A549 (cell line): ENCODE data around the gene PKNOX1. TPM values are rescaled to one million over a fixed set of nuclear protein-coding genes. Genes with fewer than 3 reads are reported as not detected.
A peak's percentile ranks its signal among the peaks of the same experiment; 100 is the strongest.
"Not testable (repeated sequence)": the region's sequence is repeated elsewhere in the genome, so short reads cannot be mapped to it uniquely, and the experiment has no call there.

Experiments used
- ATAC-seq, 2 experiments: fragments of 200-7000 bp in 1 of 2; fragments of >200 bp in 1 of 2; cut with Nextera tagmentation in 1 of 2; cut with Tn5 transposase in 1 of 2; 3 replicates each; pipeline versions ENCODE4 v1.8.0 to v1.9.1; 2018 to 2020; ENCODE audit warnings: mild to moderate bottlenecking in 1 of 2, moderate library complexity in 1 of 2
- CTCF ChIA-PET: fragments of 300-600 bp; sonication (Branson Sonifier 250); formaldehyde crosslinking; extraction: SDS; loops from one replicate; lab custom pipeline; 2021; ENCODE audit warnings: antibody characterized with exemption, inconsistent platforms; lab: Yijun Ruan, JAX
- POLR2A ChIA-PET: fragments of 350-600 bp; formaldehyde crosslinking; extraction: SDS; loops from one replicate; lab custom pipeline; 2021; ENCODE audit warnings: antibody characterized with exemption, inconsistent platforms; lab: Yijun Ruan, JAX
- DNase-seq, 2 experiments: peaks; one replicate each; pipeline versions ENCODE4 v3.0.0 to v3.0.0-alpha.2; 2011 to 2016; ENCODE audit warnings: low read depth in 1 of 2, low spot score in 1 of 2
- FAIRE-seq: peaks from 2 replicates; lab custom pipeline; 2011; peaks lifted over from hg19 to GRCh38; lab: Jason Lieb, UNC
- H3K27ac ChIP-seq, 2 experiments: fragments of >200 bp; sonication (Bioruptor Twin); formaldehyde crosslinking; 3 replicates each; pipeline ENCODE4 v1.5.1; 2016 to 2017
- H3K4me1 ChIP-seq: fragments of >200 bp; sonication (Bioruptor Twin); formaldehyde crosslinking; 3 replicates; pipeline ENCODE4 v1.6.1; 2016
- H3K4me2 ChIP-seq: fragments of >200 bp; sonication (Bioruptor Twin); formaldehyde crosslinking; 3 replicates; pipeline ENCODE4 v1.6.1; 2016
- H3K4me3 ChIP-seq: fragments of >200 bp; sonication (Bioruptor Twin); formaldehyde crosslinking; 3 replicates; pipeline ENCODE4 v1.5.1; 2016
- H3K9me3 ChIP-seq: fragments of >200 bp; sonication (Bioruptor Twin); formaldehyde crosslinking; 3 replicates; pipeline ENCODE4 v1.6.1; 2016
- EP300 ChIP-seq, 2 experiments: fragments of >200 bp; sonication (Bioruptor Twin); formaldehyde crosslinking; IDR thresholded peaks; 2 replicates in 1 of 2; 3 replicates in 1 of 2; pipeline ENCODE4 v1.6.1; 2016 to 2017
- ESRRA ChIP-seq: fragments of 150-350 bp; IDR thresholded peaks from 2 replicates; pipeline ENCODE4 v1.6.1; 2014; ENCODE audit warnings: mild to moderate bottlenecking, low read length, borderline replicate concordance
- FOSL2 ChIP-seq, 2 experiments: fragments of 450-650 bp in 1 of 2; fragments of >200 bp in 1 of 2; sonication (Bioruptor Twin) in 1 of 2; formaldehyde crosslinking; IDR thresholded peaks; 2 replicates each; pipeline versions ENCODE4 v1.5.0 to v1.6.1; 2016 to 2020; ENCODE audit warnings: mild to moderate bottlenecking in 1 of 2, moderate library complexity in 1 of 2
- HOXB5 ChIP-seq: fragments of 250-450 bp; sonication (Bioruptor Pico); IDR thresholded peaks from 2 replicates; pipeline ENCODE4 v1.5.0; 2020; ENCODE audit warnings: mild to moderate bottlenecking, moderate library complexity
- KDM1A ChIP-seq: fragments of 200-600 bp; sonication (generic); IDR thresholded peaks from 2 replicates; pipeline ENCODE4 v1.6.1; 2016; ENCODE audit warnings: low read depth, mild to moderate bottlenecking
- MAX ChIP-seq: IDR thresholded peaks from 2 replicates; pipeline ENCODE4 v1.6.1; 2012
- MYC ChIP-seq: IDR thresholded peaks from 2 replicates; pipeline ENCODE4 v1.6.1; 2012; ENCODE audit warnings: mild to moderate bottlenecking, inconsistent platforms, low read length, improper control_type of control experiment, borderline replicate concordance
- REST ChIP-seq: fragments of 200-600 bp; sonication (generic); IDR thresholded peaks from 2 replicates; pipeline ENCODE4 v1.6.1; 2016; ENCODE audit warnings: antibody characterized with exemption, mild to moderate bottlenecking, moderate library complexity
- RFX5 ChIP-seq: fragments of 450-650 bp; IDR thresholded peaks from 2 replicates; pipeline ENCODE4 v1.7.1; 2014; ENCODE audit warnings: antibody characterized with exemption, mild to moderate bottlenecking, moderate library complexity
- RNF2 ChIP-seq: fragments of 200-600 bp; sonication (generic); IDR thresholded peaks from 2 replicates; pipeline ENCODE4 v1.6.1; 2016; ENCODE audit warnings: low read depth, mild to moderate bottlenecking, antibody characterized with exemption, moderate library complexity, borderline replicate concordance
- WGBS: methylation state at CpG from one replicate; pipeline ENCODE4 v1.1.6; 2017; ENCODE audit errors: missing lambda C conversion rate; 5-methylcytosine and 5-hydroxymethylcytosine counted together
- polyA plus RNA-seq, 4 experiments: library from polyadenylated mRNA; depleted of rRNA in 3 of 4; stranded (reverse); fragments of >200 nt; fragmentation: RNase III in 1 of 4; extraction: RNeasy Plus Mini Kit Qiagen cat#74134 plus additional on column Dnase treatment in 1 of 4; gene quantifications; 2 replicates in 3 of 4; 3 replicates in 1 of 4; pipeline ENCODE4 v1.2.3, GENCODE V29; 2011 to 2017
- TF ChIP-seq, protein P1 (sequence below): fragments of >200 bp; sonication (Bioruptor Twin); formaldehyde crosslinking; IDR thresholded peaks from 3 replicates; pipeline ENCODE4 v1.6.1; 2016

Gene PKNOX1
- polyA plus RNA-seq, 2 of the 4 experiments (the other 2 are of a cell fraction), result 3.9 to 16.3 TPM

DNA sequence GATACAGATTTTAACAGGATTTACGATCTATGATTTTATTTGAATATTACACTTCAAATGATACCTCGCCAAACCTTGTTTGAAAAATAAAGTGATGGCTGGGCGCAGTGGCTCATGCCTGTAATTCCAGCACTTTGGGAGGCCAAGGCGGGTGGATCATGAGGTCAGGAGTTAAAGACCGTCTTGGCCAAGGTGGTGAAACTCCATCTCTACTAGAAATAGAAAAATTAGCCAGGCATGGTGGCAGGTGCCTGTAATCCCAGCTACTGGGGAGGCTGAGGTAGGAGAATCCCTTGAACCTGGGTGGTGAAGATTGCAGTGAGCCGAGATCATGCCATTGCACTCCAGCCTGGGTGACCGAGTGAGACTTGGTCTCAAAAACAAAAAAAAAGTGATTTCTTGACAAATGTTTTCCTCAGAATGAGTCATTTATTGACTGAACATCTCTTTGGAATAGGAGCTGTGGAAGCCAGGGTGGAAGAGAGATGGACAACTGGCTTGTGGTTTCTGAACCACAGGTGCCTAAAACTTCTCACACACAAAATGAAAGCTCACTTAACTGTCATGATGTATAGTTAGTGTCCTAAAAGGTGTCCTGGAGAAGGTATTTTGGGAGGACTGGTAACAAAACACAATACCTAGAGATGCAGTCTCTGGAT, 11.9 kb downstream of the PKNOX1 start:
- Histone ChIP-seq H3K4me3 (no peak overlapping the region), H3K4me2 (peak overlapping the region; percentile 42)
- ATAC-seq, result no peak
- 68% methylated on average over 7 of the region's 7 CpGs for WGBS
- POLR2A ChIA-PET, result no interaction called here
- TF ChIP-seq FOSL2 (IDR thresholded peaks at IDR 0.05) (no peak), FOSL2 (CRISPR knock-in tag; IDR thresholded peaks at IDR 0.05) (no peak)
- TF ChIP-seq, all 56 proteins: peak for 0
- H3K9me3 ChIP-seq, result no peaks in the 10 kb centered on the region
- CTCF ChIA-PET, result no interaction called here
- H3K4me1 ChIP-seq, result peaks cover 10% of the 10 kb centered on the region
- DNase-seq (no peak), FAIRE-seq (no peak)
- peak overlapping the region in 1 of 2 experiments; percentile 35; a peak in 1 of 6 replicates for H3K27ac ChIP-seq

- ATAC-seq, result no peak
- no peak overlapping the region for H3K4me3 ChIP-seq
- H3K9me3 ChIP-seq, result no peaks in the 10 kb centered on the region
- WGBS, result 100% methylated on average over 7 of the region's 12 CpGs
- DNase-seq, result no peak
- FAIRE-seq, result no peak
- CTCF ChIA-PET, result interaction anchor here (0.8 kb wide), 1 partner anchor 9 kb away, joined by 3 read pairs; no protein-coding TSS in a partner anchor
- H3K27ac ChIP-seq, result no peak overlapping the region
- TF ChIP-seq EP300 (IDR thresholded peaks at IDR 0.05), result no peak
- TF ChIP-seq HOXB5 (CRISPR knock-in tag), result no peak
- TF ChIP-seq RNF2, result no peak
- TF ChIP-seq REST, result no peak
- TF ChIP-seq, protein P1, sequence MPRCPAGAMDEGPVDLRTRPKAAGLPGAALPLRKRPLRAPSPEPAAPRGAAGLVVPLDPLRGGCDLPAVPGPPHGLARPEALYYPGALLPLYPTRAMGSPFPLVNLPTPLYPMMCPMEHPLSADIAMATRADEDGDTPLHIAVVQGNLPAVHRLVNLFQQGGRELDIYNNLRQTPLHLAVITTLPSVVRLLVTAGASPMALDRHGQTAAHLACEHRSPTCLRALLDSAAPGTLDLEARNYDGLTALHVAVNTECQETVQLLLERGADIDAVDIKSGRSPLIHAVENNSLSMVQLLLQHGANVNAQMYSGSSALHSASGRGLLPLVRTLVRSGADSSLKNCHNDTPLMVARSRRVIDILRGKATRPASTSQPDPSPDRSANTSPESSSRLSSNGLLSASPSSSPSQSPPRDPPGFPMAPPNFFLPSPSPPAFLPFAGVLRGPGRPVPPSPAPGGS, result no peak
- no peak for TF ChIP-seq MAX
- TF ChIP-seq RFX5, result no peak
- TF ChIP-seq KDM1A, result no peak
- no peak for TF ChIP-seq MYC
- no peak for TF ChIP-seq ESRRA
- TF ChIP-seq, all 56 proteins: peak for 0
- peaks cover 16% of the 10 kb centered on the region for H3K4me1 ChIP-seq
- POLR2A ChIA-PET, result no interaction called here
- no peak overlapping the region for H3K4me2 ChIP-seq
These were observed 14.0 kb downstream of the PKNOX1 start for GRCh38 chr21:42988236-42988965.

- H3K4me3 ChIP-seq, CTCF ChIA-PET, POLR2A ChIA-PET, H3K9me3 ChIP-seq, H3K4me2 ChIP-seq, ATAC-seq, DNase-seq, H3K27ac ChIP-seq, FAIRE-seq: not testable (repeated sequence)
- 89% methylated on average over 9 of the region's 9 CpGs for WGBS
- peaks cover 16% of the 10 kb centered on the region for H3K4me1 ChIP-seq
These were observed 15.0 kb downstream of the PKNOX1 start for GRCh38 chr21:42989370-42989769.
